Natural killer cell (primary cell): Measurements from ENCODE around the gene MEF2D. TPM values are rescaled to one million over a fixed set of nuclear protein-coding genes. Genes with fewer than 3 reads are reported as not detected.

Source experiments
- ATAC-seq, 3 donors: fragments of 150-1000 bp in 2 of 3; fragments of 200-7000 bp in 1 of 3; cut with Tn5 transposase; 1 replicate in 1 of 3; 2 replicates in 2 of 3; pipeline ENCODE4 v1.10.0; 2021; ENCODE audit warnings: mild to moderate bottlenecking in 2 of 3, moderate library complexity in 2 of 3
- DNase-seq, 2 donors: peaks; one replicate each; pipeline versions ENCODE4 v3.0.0 to v3.0.0-alpha.2; 2013 to 2021; ENCODE audit warnings: mixed read lengths in 1 of 2
- H3K27ac ChIP-seq: one replicate; pipeline ENCODE4 v1.5.1; 2013; ENCODE audit warnings: mild to moderate bottlenecking, low read length
- H3K27me3 ChIP-seq: one replicate; pipeline ENCODE4 v1.6.1; 2013; ENCODE audit warnings: low read length; ENCODE audit not compliant: control insufficient read depth, insufficient read depth
- H3K36me3 ChIP-seq: one replicate; pipeline ENCODE4 v1.6.1; 2013; ENCODE audit warnings: low read length; ENCODE audit not compliant: control insufficient read depth, insufficient read depth
- H3K4me1 ChIP-seq: one replicate; pipeline ENCODE4 v1.6.1; 2013; ENCODE audit warnings: low read length; ENCODE audit not compliant: control insufficient read depth, insufficient read depth
- H3K4me3 ChIP-seq: one replicate; pipeline ENCODE4 v1.5.1; 2013; ENCODE audit warnings: low read length
- H3K9me3 ChIP-seq: one replicate; pipeline ENCODE4 v1.6.1; 2013; ENCODE audit warnings: low read length; ENCODE audit not compliant: control insufficient read depth, insufficient read depth
- H3K27ac Mint-ChIP-seq, 2 donors: one replicate each; pipeline ENCODE4 v1.8.0; 2022; ENCODE audit warnings: mild to moderate bottlenecking in 2 of 2, mixed read lengths in 2 of 2, moderate library complexity in 1 of 2
- H3K27me3 Mint-ChIP-seq, 2 donors: one replicate each; pipeline ENCODE4 v1.8.0; 2022; ENCODE audit warnings: low read depth in 2 of 2, mixed read lengths in 2 of 2
- H3K36me3 Mint-ChIP-seq: one replicate; pipeline ENCODE4 v1.8.0; 2022; ENCODE audit warnings: mixed read lengths
- H3K4me1 Mint-ChIP-seq, 2 donors: one replicate each; pipeline ENCODE4 v1.8.0; 2022; ENCODE audit warnings: mixed read lengths in 2 of 2
- H3K4me3 Mint-ChIP-seq: one replicate; pipeline ENCODE4 v1.8.0; 2022; ENCODE audit warnings: mild to moderate bottlenecking, moderate library complexity, mixed read lengths
- H3K9me3 Mint-ChIP-seq, 2 donors: one replicate each; pipeline ENCODE4 v1.8.0; 2022; ENCODE audit warnings: mixed read lengths in 2 of 2
- CTCF ChIP-seq: fragments of 200-600 bp; IDR thresholded peaks from one replicate; pipeline ENCODE4 v1.8.0; 2022; ENCODE audit warnings: antibody characterized with exemption
- WGBS: methylation state at CpG from one replicate; pipeline ENCODE4 v1.1.7; 2013; ENCODE audit warnings: missing lambda C conversion rate; ENCODE audit not compliant: insufficient coverage; 5-methylcytosine and 5-hydroxymethylcytosine counted together
- intact Hi-C: fragments of 100-400 bp; cut with micrococcal nuclease; formaldehyde crosslinking; loops from one replicate; pipeline ENCODE4 v1.14.2; 2022
- total RNA-seq, 4 donors: library from RNA; stranded (reverse); fragments of 120-200 nt in 1 of 4; gene quantifications; one replicate each; pipeline versions ENCODE4 v1.2.3 to v1.2.4, GENCODE V29; 2013 to 2022

Gene MEF2D
- total RNA-seq, 3 donors from 2014 or later (not counting 1 experiment from before 2014, with no cell fraction given), result 232 to 298 (median 284) TPM

GRCh38 chr1:156502894-156503697 lies 2.5 kb upstream of the MEF2D start:
- Mint-ChIP-seq H3K4me1 (peaks cover 55 to 71% of the 10 kb centered on the region in 2 donors), H3K4me3 (peak overlapping the region; percentile 72), H3K36me3 (no peaks in the 10 kb centered on the region), H3K9me3 (no peaks in the 10 kb centered on the region), H3K27me3 (no peaks in the 10 kb centered on the region), H3K27ac (peak overlapping the region; percentile 96 to 99)
- TF ChIP-seq CTCF, result no peak
- Histone ChIP-seq H3K9me3 (no peaks in the 10 kb centered on the region), H3K4me3 (no peak overlapping the region), H3K36me3 (no peaks in the 10 kb centered on the region), H3K27ac (peak overlapping the region; percentile 98), H3K4me1 (peaks cover 72% of the 10 kb centered on the region), H3K27me3 (no peaks in the 10 kb centered on the region)
- WGBS, result 46% methylated on average over 12 of the region's 12 CpGs
- intact Hi-C loops, result loop anchor here (5.0 kb wide), 1 partner anchor 166 kb away; the partner anchor contains the start of genes CCT3 and TSACC
- DNase-seq (no peak), ATAC-seq (no peak)

DNA sequence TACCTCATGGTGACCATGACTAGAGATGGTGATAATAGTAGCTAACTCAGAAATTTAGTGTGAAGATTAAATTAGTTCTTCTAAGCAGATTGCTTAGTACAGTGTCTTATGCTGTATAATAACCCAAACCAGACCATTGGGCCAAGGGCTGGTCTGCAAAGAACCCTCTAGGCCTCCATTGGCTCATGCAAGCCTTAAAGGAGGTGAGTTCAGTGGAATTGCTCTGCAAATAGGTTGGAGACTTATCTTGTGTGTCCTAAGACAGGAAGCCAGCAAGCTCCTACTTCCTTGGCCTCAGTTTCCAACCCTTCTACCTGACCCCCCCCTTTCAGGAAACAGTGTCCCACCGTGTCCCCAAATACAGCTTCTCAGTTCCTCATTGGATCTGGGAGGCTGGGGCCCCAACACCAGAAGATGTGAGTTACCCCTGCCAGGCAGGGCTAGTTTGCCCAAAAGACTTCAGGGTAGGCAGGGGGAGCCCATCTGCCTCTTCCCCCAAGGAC lies 1.9 kb upstream of the MEF2D start:
- DNase-seq, result no peak
- no peaks in the 10 kb centered on the region for H3K27me3 Mint-ChIP-seq

GRCh38 chr1:156500793-156501506 lies 375 bp upstream of the MEF2D start:
- Histone ChIP-seq H3K4me3 (peak overlapping the region; percentile 93), H3K9me3 (no peaks in the 10 kb centered on the region), H3K27me3 (no peaks in the 10 kb centered on the region), H3K4me1 (peaks cover 83% of the 10 kb centered on the region), H3K27ac (peak overlapping the region; percentile 98), H3K36me3 (peaks cover 3% of the 10 kb centered on the region)
- Mint-ChIP-seq H3K36me3 (no peaks in the 10 kb centered on the region), H3K4me3 (peak overlapping the region; percentile 89), H3K9me3 (no peaks in the 10 kb centered on the region), H3K27me3 (no peaks in the 10 kb centered on the region), H3K4me1 (peaks cover 67 to 83% of the 10 kb centered on the region in 2 donors), H3K27ac (peak overlapping the region; percentile 96 to 99)
- under 1% methylated on average over 48 of the region's 57 CpGs for WGBS
- TF ChIP-seq CTCF, result peak; percentile 67
- intact Hi-C loops, result loop anchor here (1.0 to 5.0 kb wide), 4 partner anchors 20 to 164 kb away; partner anchors contain the start of genes CCT3 and TSACC
- ATAC-seq (peak; percentile 64 to 87 (median 71)), DNase-seq (peak; percentile 92 to 97)

More for the DNA sequence above, 1.9 kb upstream of the MEF2D start:
- H3K4me3 Mint-ChIP-seq, result peak overlapping the region; percentile 84
- peak overlapping the region; percentile 98 for H3K27ac ChIP-seq
- peaks cover 58 to 73% of the 10 kb centered on the region in 2 donors for H3K4me1 Mint-ChIP-seq
- intact Hi-C loops, result loop anchor here (5.0 kb wide), 1 partner anchor 165 kb away; the partner anchor contains the start of genes CCT3 and TSACC
- H3K9me3 ChIP-seq, result no peaks in the 10 kb centered on the region
- H3K4me1 ChIP-seq, result peaks cover 72% of the 10 kb centered on the region
- H3K36me3 ChIP-seq, result peaks cover under 1% of the 10 kb centered on the region
- peak overlapping the region; percentile 96 to 99 for H3K27ac Mint-ChIP-seq
- no peak for ATAC-seq
- no peaks in the 10 kb centered on the region for H3K36me3 Mint-ChIP-seq
- H3K9me3 Mint-ChIP-seq, result no peaks in the 10 kb centered on the region
- WGBS, result 10% methylated on average over 1 of the region's 1 CpG
- no peak for TF ChIP-seq CTCF
- no peak overlapping the region for H3K4me3 ChIP-seq
- H3K27me3 ChIP-seq, result no peaks in the 10 kb centered on the region
